Body of pancreas (tissue), 4 donors: ENCODE data around the gene USF2. TPM values are rescaled to one million over a fixed set of nuclear protein-coding genes. Genes with fewer than 3 reads are reported as not detected.

ENCODE experiments used
- ATAC-seq: fragments of 150-250 bp; one replicate; pipeline ENCODE4 v1.9.1; 2016
- DNase-seq, 4 donors: peaks; one replicate each; pipeline ENCODE4 v3.0.0-alpha.2; 2019
- H3K27ac ChIP-seq, 4 donors: fragments of 200-600 bp; sonication (generic); 1 replicate in 3 of 4; 2 replicates in 1 of 4; pipeline versions ENCODE4 v1.5.1 to v1.6.1; 2016 to 2019; ENCODE audit warnings: mild to moderate bottlenecking in 1 of 4, mixed read lengths in 1 of 4, moderate library complexity in 1 of 4
- H3K27me3 ChIP-seq, 2 donors: fragments of 200-600 bp; sonication (generic); one replicate each; pipeline ENCODE4 v1.6.0; 2016; ENCODE audit warnings: mild to moderate bottlenecking in 1 of 2
- H3K36me3 ChIP-seq, 2 donors: fragments of 200-600 bp; sonication (generic); replicated peaks in 1 of 2; 2 replicates each; pipeline ENCODE4 v1.5.1; 2016; ENCODE audit warnings: low read depth in 2 of 2; ENCODE audit not compliant: insufficient read depth in 1 of 2
- H3K4me1 ChIP-seq: fragments of 200-600 bp; sonication (generic); one replicate; pipeline ENCODE4 v1.6.0; 2016
- H3K4me3 ChIP-seq, 2 donors: fragments of 200-600 bp; sonication (generic); 1 replicate in 1 of 2; 2 replicates in 1 of 2; pipeline ENCODE4 v1.5.1; 2016 to 2019
- H3K9me3 ChIP-seq, 3 donors: fragments of 200-600 bp; sonication (generic); 1 replicate in 2 of 3; 2 replicates in 1 of 3; pipeline ENCODE4 v1.5.1; 2016
- POLR2A ChIP-seq, 3 donors: fragments of 450-650 bp; IDR thresholded peaks; one replicate each; pipeline ENCODE4 v1.6.1; 2016; ENCODE audit warnings: antibody characterized with exemption in 3 of 3, mild to moderate bottlenecking in 2 of 3
- WGBS, 2 donors: methylation state at CpG; one replicate each; pipeline ENCODE4 v1.1.5; 2017; 5-methylcytosine and 5-hydroxymethylcytosine counted together
- intact Hi-C: fragments of 100-400 bp; cut with DNase I; formaldehyde crosslinking; loops from one replicate; pipeline ENCODE4 v1.15.1; 2023
- total RNA-seq, 2 donors: library from RNA; depleted of rRNA; stranded (reverse); fragments of >200 nt; gene quantifications; one replicate each; pipeline ENCODE4 v1.1.0, GENCODE V29; 2016
- TF ChIP-seq, protein P1 (sequence below), 7 experiments: fragments of 450-650 bp in 4 of 7; fragments of 200-600 bp in 3 of 7; sonication (generic) in 3 of 7; IDR thresholded peaks; one replicate each; pipeline ENCODE4 v1.5.1; 2016 to 2019; ENCODE audit warnings: antibody characterized with exemption in 7 of 7

Gene USF2
- total RNA-seq, 2 donors from 2014 or later, result 76.8 to 91.3 TPM

DNA sequence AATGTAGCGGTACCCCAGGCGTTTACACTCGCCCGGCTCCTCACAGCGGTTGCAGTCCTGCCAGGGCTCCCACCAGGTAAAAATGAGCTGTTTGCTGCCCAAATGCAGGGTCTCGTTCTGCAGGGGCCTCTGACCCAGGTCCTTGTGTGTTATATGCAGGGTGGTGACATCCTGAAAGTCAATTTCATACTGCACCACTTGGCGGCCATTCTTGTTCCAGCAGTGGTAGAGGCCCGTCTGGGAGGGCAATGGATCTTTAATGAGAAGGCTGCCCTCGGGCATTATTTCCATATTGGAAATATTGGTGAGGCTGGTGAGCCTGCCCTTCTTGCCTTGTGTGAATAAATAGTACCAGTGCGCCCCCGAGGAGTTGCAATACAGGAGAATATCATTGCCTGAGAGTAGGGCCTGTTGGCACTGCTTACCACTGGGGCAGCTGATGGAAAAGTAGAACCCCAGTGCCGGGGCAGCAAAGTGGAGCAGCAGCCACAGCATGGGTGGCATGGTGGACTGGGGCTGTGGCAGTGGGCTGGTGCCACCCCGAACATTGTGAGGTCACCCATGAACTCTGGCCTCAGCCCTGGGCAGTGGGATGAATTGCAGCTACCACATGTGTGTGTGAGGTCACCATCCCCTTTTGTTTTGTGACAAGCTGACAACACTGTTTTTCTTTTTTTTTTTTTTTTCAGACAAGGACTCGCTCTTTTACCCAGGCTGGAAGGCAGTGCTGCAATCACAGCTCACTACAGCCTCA is 40.4 kb upstream of the USF2 start, which contains the start of gene FAM187B:
FAM187B (minus strand) TSS at position 563 of the 754 bp plus-strand sequence; CDS start at position 504, 59 bp downstream.
- H3K4me3 ChIP-seq, result no peak within 1 kb of the TSS
- ATAC-seq, result no peak
- no peak for DNase-seq
- no peaks in the 10 kb centered on the region for H3K27me3 ChIP-seq
- no peaks in the 10 kb centered on the region for H3K36me3 ChIP-seq
- WGBS, 2 donors, result 85 to 88% methylated on average over 13 to 14 of the region's 14 CpGs
- no peak within 1 kb of the TSS for H3K27ac ChIP-seq
- TF ChIP-seq, protein P1, sequence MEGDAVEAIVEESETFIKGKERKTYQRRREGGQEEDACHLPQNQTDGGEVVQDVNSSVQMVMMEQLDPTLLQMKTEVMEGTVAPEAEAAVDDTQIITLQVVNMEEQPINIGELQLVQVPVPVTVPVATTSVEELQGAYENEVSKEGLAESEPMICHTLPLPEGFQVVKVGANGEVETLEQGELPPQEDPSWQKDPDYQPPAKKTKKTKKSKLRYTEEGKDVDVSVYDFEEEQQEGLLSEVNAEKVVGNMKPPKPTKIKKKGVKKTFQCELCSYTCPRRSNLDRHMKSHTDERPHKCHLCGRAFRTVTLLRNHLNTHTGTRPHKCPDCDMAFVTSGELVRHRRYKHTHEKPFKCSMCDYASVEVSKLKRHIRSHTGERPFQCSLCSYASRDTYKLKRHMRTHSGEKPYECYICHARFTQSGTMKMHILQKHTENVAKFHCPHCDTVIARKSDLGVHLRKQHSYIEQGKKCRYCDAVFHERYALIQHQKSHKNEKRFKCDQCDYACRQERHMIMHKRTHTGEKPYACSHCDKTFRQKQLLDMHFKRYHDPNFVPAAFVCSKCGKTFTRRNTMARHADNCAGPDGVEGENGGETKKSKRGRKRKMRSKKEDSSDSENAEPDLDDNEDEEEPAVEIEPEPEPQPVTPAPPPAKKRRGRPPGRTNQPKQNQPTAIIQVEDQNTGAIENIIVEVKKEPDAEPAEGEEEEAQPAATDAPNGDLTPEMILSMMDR (IDR thresholded peaks at IDR 0.05), result no peak
- TF ChIP-seq POLR2A (IDR thresholded peaks at IDR 0.05), result no peak
- no peaks in the 10 kb centered on the region for H3K9me3 ChIP-seq
- no peaks in the 10 kb centered on the region for H3K4me1 ChIP-seq
- intact Hi-C loops, result no loop called here

DNA sequence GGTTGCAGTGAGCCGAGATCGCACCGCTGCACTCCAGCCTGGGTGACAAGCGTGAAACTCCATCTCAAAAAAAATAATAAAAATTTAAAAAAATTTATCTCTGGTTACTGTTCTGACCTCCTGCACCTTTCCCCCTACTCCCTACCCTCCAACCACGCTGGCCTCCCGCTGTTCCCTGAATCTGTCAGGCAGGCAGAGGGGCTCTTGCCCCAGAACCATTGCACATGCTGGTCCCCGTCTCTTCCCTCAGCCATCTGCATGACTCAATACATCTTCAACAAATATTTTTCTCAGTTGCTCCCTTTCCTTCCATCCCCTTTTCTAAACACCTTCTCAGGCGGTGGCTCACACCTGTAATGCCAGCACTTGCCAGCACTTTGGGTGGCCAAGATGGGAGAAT is 39.2 kb upstream of the USF2 start:
- no peak for DNase-seq
- no peaks in the 10 kb centered on the region for H3K27me3 ChIP-seq
- H3K4me3 ChIP-seq, result no peak overlapping the region
- no peaks in the 10 kb centered on the region for H3K36me3 ChIP-seq
- H3K9me3 ChIP-seq, result no peaks in the 10 kb centered on the region
- H3K4me1 ChIP-seq, result no peaks in the 10 kb centered on the region
- intact Hi-C loops, result no loop called here
- ATAC-seq, result no peak
- 88 to 92% methylated on average over 8 of the region's 8 CpGs for WGBS, 2 donors
- no peak overlapping the region for H3K27ac ChIP-seq
- TF ChIP-seq, protein P1 (IDR thresholded peaks at IDR 0.05), result no peak
- no peak for TF ChIP-seq POLR2A (IDR thresholded peaks at IDR 0.05)

DNA sequence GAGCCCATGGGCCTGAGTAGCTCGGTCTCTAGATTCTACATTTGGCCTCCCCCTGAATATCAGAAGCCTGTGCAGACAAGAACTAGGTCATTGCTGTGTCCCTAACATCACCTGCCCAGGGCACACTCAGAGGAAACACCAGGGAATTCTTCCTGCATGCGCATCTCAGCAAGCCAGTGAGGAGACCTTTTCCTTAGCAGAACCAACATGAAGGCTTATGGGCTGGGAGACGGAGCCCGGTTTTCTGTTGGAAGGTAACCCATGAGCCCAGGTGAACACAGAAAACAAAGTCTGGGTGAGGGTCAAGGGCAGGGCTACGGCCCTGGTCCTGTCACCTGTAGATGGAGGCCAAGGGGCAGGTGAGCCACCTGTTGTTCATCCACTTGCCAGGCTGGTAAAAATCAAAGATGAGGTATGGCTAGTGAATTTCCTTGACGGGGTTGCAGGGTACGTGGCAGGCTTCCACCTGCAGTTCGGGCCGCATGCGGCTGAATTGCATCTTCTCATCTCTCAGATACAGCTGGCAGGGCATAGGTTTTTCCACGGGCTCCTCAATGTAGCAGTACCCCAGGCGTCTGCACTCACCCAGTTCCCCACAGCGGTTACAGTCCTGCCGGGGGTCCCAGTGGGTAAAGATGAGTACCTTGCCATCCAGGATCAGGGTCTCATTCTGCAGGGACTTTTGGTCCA is 36.7 kb upstream of the USF2 start:
- Histone ChIP-seq H3K9me3 (no peaks in the 10 kb centered on the region), H3K27me3 (no peaks in the 10 kb centered on the region), H3K4me1 (no peaks in the 10 kb centered on the region), H3K27ac (no peak overlapping the region), H3K36me3 (no peaks in the 10 kb centered on the region), H3K4me3 (no peak overlapping the region)
- TF ChIP-seq, protein P1 (IDR thresholded peaks at IDR 0.05), result no peak
- TF ChIP-seq POLR2A (IDR thresholded peaks at IDR 0.05), result no peak
- ATAC-seq (no peak), DNase-seq (no peak)
- intact Hi-C loops, result no loop called here
- WGBS, 2 donors, result 84 to 88% methylated on average over 10 to 14 of the region's 14 CpGs

DNA sequence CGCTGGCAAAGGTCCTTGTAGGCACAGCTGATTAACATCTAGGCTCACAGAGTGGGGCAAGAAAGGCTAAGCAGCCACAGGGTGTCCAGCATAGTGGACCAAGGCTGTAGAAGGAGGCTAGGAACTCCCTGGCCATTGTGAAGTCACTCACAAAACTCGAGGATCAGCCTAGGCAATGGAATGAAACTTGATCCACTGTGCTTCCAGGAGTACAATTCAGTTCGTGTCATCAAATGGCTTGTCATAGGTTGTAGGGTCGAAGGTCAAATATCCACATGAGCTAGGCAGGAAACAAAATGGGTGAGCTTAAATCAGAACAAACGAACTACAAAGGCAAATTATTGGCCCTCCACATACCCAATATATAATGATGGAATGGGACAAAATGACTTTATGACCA is 35.9 kb upstream of the USF2 start:
- ATAC-seq (no peak), DNase-seq (no peak)
- no peaks in the 10 kb centered on the region for H3K4me1 ChIP-seq
- WGBS, 2 donors, result 63 to 69% methylated on average over 5 of the region's 5 CpGs
- intact Hi-C loops, result no loop called here
- no peaks in the 10 kb centered on the region for H3K36me3 ChIP-seq
- TF ChIP-seq POLR2A (IDR thresholded peaks at IDR 0.05), result no peak
- TF ChIP-seq, protein P1 (IDR thresholded peaks at IDR 0.05), result no peak
- no peak overlapping the region for H3K4me3 ChIP-seq
- no peak overlapping the region for H3K27ac ChIP-seq
- no peaks in the 10 kb centered on the region for H3K9me3 ChIP-seq
- H3K27me3 ChIP-seq, result no peaks in the 10 kb centered on the region
